ENCODE results near the gene FOXI1.

FOXI1 gene

DNA sequence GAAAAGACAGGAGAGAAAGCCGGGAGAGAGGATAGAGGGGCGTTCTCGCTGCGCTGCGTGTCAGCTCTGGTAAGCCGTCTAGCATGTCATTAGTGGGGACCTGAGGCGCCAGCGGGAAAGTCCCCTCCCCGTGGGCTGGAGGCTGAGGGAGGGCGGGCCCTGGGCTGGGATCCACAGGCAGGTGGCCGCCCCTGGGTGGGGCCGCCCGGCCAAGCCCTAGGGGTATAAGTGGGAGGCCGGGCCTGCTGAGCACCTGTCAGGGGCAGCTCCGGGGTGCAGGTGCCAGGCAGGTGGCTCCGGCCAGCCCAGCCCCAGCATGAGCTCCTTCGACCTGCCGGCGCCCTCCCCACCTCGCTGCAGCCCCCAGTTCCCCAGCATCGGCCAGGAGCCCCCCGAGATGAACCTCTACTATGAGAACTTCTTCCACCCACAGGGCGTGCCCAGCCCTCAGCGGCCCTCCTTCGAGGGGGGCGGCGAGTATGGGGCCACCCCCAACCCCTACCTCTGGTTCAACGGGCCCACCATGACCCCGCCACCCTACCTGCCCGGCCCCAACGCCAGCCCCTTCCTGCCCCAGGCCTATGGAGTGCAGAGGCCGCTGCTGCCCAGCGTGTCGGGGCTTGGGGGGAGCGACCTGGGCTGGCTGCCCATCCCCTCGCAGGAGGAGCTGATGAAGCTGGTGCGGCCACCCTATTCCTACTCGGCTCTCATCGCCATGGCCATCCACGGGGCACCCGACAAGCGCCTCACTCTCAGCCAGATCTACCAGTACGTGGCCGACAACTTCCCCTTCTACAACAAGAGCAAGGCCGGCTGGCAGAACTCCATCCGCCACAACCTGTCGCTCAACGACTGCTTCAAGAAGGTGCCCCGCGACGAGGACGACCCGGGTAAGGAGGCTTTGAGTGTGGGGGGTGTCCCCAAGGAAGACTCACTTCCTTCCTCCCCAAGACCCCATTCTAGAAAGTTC lies at the start of gene FOXI1:
Gene FOXI1 (plus strand): TSS at position 256 of the 970 bp plus-strand sequence. CDS start 61 bp downstream, at position 317.
- peak; percentile 7 for DNase-seq

DNA sequence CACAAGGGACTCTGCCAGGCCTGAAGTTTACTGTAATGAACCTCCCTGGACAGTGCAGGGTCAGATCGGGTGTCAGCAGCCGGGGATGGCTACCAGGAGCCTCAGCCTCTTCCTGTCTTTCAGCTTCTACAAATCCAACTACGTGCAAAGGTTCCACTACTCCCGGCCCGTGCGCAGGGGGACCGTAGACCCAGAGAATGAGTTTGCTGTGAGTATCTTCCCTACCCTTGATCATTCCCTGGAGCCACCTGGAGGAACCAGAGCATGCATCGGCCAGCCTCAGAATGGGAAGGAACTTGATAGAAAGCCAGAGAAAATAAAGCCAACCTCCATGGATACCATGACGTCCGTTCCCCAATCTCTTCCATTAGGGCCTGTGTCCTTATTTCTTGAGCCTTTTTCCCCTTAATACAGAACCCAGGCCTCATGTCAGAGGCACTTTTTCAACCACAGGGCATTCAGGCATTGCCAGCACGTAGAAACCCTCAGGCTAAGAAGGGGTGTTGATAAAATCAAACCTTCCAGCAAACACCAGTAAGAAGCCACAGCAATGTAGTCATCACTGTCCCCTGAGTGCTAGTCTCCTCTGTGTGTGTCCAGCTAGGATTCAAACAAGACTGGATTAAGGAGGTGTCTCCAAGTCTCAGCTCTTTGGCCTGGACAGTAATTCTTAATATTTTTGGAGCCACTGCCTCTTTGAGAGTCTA lies 49.0 kb upstream of the FOXI1 start:
- DNase-seq, result no peak

DNA sequence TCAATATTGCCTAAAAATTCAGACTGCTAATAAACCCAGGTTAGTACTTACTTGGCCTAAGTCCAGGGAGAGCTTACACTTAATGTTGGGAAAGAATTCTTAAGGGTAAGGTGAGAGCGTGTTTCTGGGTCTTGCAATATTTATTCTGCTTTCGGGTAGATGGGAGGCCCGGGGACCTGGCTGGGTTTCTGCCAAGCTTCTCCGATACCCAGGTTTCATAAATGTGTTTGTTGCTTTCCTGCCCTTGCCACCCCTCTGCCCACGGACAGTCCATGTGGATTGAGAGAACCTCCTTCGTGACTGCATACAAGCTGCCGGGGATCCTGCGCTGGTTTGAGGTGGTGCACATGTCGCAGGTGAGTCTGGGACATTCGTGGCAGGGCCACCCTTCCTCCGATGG lies 48.4 kb upstream of the FOXI1 start:
- no peak for DNase-seq

GRCh38 chr5:170059221-170059620 lies 46.5 kb upstream of the FOXI1 start:
- DNase-seq, result no peak

- DNase-seq, result no peak
These were observed 38.5 kb upstream of the FOXI1 start for GRCh38 chr5:170067152-170067551.

- no peak for DNase-seq
These were observed 38.0 kb upstream of the FOXI1 start for GRCh38 chr5:170067574-170068170.

DNA sequence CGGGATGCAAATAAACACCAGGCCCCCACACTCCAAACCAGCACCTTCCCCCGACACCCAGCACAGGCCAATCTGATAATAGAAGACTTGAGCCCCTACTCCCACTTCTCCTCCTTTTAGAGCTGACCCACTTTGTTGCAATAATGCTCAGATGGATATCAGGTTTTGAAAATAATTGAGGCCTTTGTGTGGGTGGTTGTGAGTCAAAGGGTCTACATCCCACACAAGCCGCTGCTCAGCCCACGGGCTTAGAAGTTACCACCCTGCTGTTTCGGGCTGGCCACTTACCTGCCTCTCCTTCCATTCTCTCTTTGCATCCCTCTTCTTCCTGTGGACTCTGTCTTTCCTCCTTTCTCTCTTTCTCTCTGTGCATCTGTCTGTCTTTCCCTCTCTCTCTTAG lies 36.2 kb upstream of the FOXI1 start:
- DNase-seq, result no peak

DNA sequence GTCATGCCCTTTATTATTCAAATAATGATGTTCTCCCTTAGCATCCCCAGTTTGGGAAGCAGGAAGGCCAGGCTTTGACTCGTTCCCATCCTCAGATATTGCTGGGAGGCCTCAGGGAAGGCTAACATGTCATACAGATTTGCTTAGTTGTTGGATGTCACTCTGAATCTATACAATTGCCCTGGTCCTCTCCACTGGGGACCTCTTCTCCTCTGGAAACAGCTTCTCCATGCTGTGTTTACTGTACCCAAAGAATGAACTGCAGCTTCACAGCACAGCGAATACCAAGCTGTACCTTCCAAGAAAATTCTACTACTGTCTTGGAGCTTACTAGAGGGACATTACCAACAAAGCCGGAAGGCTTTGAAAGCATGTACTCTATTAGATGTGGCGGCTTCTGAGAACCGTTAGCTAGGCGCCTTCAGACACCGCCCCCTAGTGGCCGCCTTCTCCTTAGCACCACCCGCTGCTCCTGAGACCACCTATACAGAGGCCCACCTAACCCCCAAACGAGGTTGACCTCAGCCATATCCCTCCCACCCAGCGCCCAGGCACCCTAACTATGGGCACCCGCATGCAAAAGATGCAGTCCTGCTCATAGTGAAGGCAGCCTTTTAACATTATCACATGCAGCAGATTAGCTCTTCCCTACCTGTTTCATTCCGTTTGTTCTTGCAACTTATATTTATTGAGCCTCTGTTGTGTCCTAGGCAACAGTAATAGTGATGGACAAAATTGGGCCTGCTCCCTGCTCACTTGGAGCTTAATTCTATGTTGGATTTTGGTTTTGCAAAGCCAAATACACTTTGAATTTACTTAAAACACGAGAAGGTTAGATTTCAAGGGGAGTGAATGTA lies 34.9 kb upstream of the FOXI1 start:
- DNase-seq, result no peak

- no peak for DNase-seq
These were observed 33.9 kb upstream of the FOXI1 start for GRCh38 chr5:170071748-170072147.

- DNase-seq, result no peak
These were observed 30.0 kb upstream of the FOXI1 start for GRCh38 chr5:170075696-170076095.

GRCh38 chr5:170076211-170076610 lies 29.5 kb upstream of the FOXI1 start:
- no peak for DNase-seq

GRCh38 chr5:170076739-170077138 lies 29.0 kb upstream of the FOXI1 start:
- no peak for DNase-seq

DNA sequence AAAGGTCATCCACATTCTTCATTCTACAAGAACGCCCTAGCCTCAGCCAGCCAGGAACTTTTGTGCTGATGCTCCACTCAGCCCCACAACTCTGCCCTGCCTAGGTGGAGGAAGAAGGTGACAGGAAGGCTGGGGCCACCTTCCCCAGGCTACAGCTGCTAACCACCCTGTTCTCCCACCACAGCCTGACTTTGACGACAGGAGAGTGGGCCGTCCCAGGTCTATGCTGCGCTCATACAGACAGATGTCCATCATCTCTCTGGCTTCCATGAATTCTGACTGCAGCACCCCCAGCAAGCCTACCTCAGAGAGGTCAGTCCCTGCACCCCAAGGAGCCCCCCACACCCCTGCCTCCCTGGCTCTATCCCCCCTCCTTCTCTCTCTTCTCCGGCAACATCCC lies 28.2 kb upstream of the FOXI1 start:
- no peak for DNase-seq

DNA sequence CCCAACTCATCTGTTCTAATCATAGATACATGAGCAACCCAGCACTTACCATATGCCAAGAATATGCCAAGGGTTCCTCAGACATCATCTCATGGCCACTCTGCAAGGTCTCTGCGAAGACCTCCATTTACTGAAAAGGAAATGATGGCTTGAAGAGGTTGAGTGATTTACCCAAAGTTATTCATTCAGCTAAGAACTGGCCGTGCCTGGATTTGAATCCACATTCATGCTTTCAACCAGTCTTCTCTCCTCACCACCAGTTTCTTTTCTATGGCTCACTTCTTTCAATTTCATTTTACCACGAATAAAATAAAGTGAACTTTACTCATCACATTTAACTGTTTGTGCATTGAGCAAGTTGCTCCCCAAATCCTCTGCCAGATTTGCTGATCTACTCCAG lies 27.2 kb upstream of the FOXI1 start:
- no peak for DNase-seq

GRCh38 chr5:170078931-170079330 lies 26.8 kb upstream of the FOXI1 start:
- DNase-seq, result no peak

- DNase-seq, result no peak
These were observed 25.5 kb upstream of the FOXI1 start for GRCh38 chr5:170080217-170080616.

DNA sequence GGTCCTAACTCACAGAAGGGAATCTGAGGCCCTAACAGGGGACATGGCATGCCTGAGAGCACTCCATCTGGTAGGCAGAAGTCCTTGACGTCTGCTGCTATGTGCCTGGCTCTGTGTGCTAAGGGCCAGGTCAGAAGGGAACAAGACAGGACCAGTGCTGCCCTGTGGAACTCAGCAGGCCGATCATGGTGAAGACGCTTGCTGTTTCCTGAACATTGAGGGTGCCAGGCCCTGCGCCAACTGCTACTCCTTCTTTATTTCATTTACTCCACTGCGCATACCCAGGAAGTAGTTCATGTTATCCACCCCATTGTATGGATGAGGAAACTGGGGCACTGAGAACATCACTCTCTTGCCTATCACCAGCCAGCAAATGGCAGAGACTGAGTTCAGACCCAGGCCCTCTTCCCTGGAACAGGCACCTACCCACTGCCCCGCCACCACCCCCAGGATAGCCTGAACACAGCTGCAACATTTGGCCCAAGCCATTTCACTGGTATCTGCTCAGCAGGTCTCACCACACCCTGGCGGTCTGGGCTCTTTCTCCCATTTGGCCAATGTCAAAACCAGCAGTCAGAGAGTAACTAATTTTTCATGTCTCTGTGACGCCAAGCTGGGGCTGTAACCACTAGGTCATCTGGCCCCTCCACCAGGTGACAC lies 24.8 kb upstream of the FOXI1 start:
- no peak for DNase-seq

DNA sequence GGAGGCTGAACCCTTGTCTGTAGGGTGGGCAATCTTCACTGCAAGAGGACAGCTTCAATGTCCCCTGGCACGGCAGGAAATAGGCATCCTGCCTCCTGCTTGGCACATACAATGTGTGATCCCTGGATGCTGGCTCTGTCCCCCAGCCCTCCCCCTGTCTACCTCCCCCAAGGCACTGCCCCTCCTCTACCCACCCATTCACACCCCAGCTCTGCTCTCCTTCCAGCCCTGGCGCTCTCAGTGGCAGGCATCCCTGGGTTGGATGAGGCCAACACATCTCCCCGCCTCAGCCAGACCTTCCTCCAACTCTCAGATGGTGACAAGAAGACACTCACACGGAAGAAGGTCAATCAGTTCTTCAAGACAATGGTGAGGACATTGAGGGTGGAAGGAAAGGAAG lies 24.1 kb upstream of the FOXI1 start:
- DNase-seq, result no peak

DNA sequence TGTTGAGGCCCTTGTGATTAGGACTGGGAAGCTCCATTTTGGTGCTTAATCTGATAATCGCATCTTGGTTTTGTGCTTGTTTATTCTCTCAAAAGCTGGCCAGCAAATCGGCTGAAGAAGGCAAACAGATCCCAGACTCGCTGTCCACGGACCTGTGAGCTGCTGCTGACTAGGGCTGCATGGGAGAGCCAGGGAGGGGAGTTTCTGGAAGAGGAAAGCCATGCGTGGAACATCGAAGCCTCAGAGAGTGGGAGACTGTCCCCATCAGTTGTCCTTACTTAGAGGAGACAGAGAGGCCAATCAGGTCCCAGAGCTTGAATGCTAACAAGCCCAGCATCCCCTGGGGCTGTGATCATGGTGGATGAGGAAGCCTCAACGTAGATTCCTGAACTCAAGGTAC lies 23.0 kb upstream of the FOXI1 start:
- DNase-seq, result no peak

- no peak for DNase-seq
These were observed 18.4 kb upstream of the FOXI1 start for GRCh38 chr5:170087168-170087817.

DNA sequence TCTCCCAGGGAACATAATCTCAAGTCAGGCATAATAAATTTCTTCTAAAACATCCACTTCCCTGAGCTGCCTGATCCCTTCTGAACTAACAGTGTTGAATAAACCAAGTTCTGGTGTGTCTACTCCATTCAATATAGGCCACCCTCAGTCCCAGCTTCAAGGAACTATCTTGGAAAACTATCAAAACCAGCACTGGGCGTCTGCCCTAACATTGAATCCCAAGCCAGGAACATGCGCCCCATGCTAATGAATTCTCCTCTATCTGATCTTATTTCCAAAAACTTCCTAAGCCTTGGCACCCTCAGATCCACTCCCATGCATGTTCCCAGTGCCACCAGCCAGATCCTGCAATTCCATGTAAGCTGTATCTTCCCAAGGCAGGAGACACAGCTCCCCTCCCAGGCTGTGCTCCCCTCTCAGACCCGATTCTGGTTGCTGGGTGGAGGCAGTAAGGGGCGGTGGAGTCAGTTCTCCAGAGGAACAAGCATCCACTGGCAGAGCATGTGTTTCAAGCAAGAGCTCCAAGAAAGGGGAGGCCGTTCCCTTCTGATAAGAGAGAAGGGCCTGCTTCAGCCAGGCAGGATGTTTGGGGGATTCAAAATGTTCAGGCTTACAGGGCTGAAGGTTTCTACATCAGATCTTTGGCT lies 13.1 kb upstream of the FOXI1 start:
- no peak for DNase-seq

All from NCI-H146 (cell line).